Measurements from ENCODE around the gene MORN2. TPM values are rescaled to one million over a fixed set of nuclear protein-coding genes. Genes with fewer than 3 reads are reported as not detected.

Gene MORN2
- total and polyA plus RNA-seq, 2 of the 13 experiments (the other 11 are each of a cell fraction or from before 2014, with no cell fraction given): 7.0 to 28.0 TPM

GRCh38 chr2:38886063-38886462, 10.3 kb downstream of the MORN2 start:
- Histone ChIP-seq H3K9me3 (ENCODE audit: low read length) (no peaks in the 10 kb centered on the region), H3K27ac (ENCODE audit: extremely low read length, insufficient read depth, low read length) (no peak overlapping the region), H3K27me3 (ENCODE audit: control insufficient read depth in 1 of 2, insufficient read depth in 2 of 2, low read length in 2 of 2) (no peaks in the 10 kb centered on the region), H3K4me1 (ENCODE audit: insufficient read depth, low read length) (no peaks in the 10 kb centered on the region), H3K36me3 (replicated peaks in 1 of 2; ENCODE audit: control insufficient read depth in 1 of 2, insufficient read depth in 2 of 2, low read length in 2 of 2) (no peaks in the 10 kb centered on the region), H2AFZ (ENCODE audit: low read length) (no peak overlapping the region), H3K4me3 (replicated peaks in 1 of 3; ENCODE audit: insufficient read depth in 1 of 3, low read depth in 2 of 3, low read length in 3 of 3) (no peak overlapping the region), H4K20me1 (ENCODE audit: insufficient read depth, low read length) (no peaks in the 10 kb centered on the region), H3K9ac (ENCODE audit: insufficient read depth, low read depth, low read length) (no peak overlapping the region), H3K79me2 (ENCODE audit: insufficient read depth, low read length) (no peaks in the 10 kb centered on the region), H3K4me2 (ENCODE audit: low read depth, low read length) (no peak overlapping the region)
- intact Hi-C loops (cut with micrococcal nuclease; ENCODE audit: unreplicated experiment) (no loop called here), in situ Hi-C loops (cut with HindIII; ENCODE audit: extremely low pct_ligation_motif_present, low pct_unique_long_range_greater_than_20kb) (no loop called here)
- FAIRE-seq: no peak
- no peak for ATAC-seq
- CTCF ChIA-PET (ENCODE audit: low intra/inter-chr PET ratio, low total read pairs): no interaction called here
- no TSS peak for BruUV-seq (replicated peaks)
- POLR2A ChIA-PET: no interaction called here
- DNase-seq (ENCODE audit: low spot score): no peak
- TF ChIP-seq MED13 (CRISPR knock-in tag; IDR thresholded peaks at IDR 0.05) (no peak), ZNF3 (CRISPR knock-in tag; IDR thresholded peaks at IDR 0.05) (no peak), KLF15 (CRISPR knock-in tag; IDR thresholded peaks at IDR 0.05; ENCODE audit: borderline replicate concordance) (no peak), ZNF225 (CRISPR knock-in tag; IDR thresholded peaks at IDR 0.05) (no peak), BCL6 (CRISPR knock-in tag; IDR thresholded peaks at IDR 0.05) (no peak), ZNF703 (CRISPR knock-in tag; IDR thresholded peaks at IDR 0.05; ENCODE audit: borderline replicate concordance) (no peak), IKZF1 (IDR thresholded peaks at IDR 0.05) (no peak), NFE2L2 (IDR thresholded peaks at IDR 0.05; ENCODE audit: low read length) (no peak), SMYD3 (CRISPR knock-in tag; IDR thresholded peaks at IDR 0.05) (no peak), NR0B2 (CRISPR knock-in tag; IDR thresholded peaks at IDR 0.05) (no peak), THYN1 (CRISPR knock-in tag; IDR thresholded peaks at IDR 0.05; ENCODE audit: borderline replicate concordance, low read depth) (no peak), ZXDC (CRISPR knock-in tag; IDR thresholded peaks at IDR 0.05) (no peak), MTA3 (CRISPR knock-in tag; IDR thresholded peaks at IDR 0.05) (no peak), SNAPC5 (CRISPR knock-in tag; IDR thresholded peaks at IDR 0.05; ENCODE audit: borderline replicate concordance) (no peak), MXD1 (CRISPR knock-in tag; IDR thresholded peaks at IDR 0.05) (no peak), HBP1 (CRISPR knock-in tag; IDR thresholded peaks at IDR 0.05; ENCODE audit: low read depth) (no peak), ZNF101 (CRISPR knock-in tag; IDR thresholded peaks at IDR 0.05; ENCODE audit: borderline replicate concordance, low read depth) (no peak)
